GM06990 (cell line): Measurements from ENCODE around the gene BICD1.
"Not testable (repeated sequence)": the region's sequence is repeated elsewhere in the genome, so short reads cannot be mapped to it uniquely, and the experiment has no call there.

Experiments used
- DNase-seq: peaks from one replicate; pipeline ENCODE4 v3.0.0-alpha.2; 2011; ENCODE audit not compliant: insufficient read length; ENCODE audit errors: extremely low read depth
- H3K27me3 ChIP-seq: replicated peaks from 2 replicates; pipeline ENCODE4 v1.6.0; 2011; ENCODE audit warnings: low read length; ENCODE audit not compliant: control insufficient read depth, insufficient read depth
- H3K36me3 ChIP-seq: 2 replicates; pipeline ENCODE4 v1.5.1; 2011; ENCODE audit warnings: low read length; ENCODE audit not compliant: control insufficient read depth, insufficient read depth
- H3K4me3 ChIP-seq: replicated peaks from 2 replicates; pipeline ENCODE4 v1.5.1; 2011; ENCODE audit warnings: low read depth, mild to moderate bottlenecking, control low read depth, low read length
- CTCF ChIP-seq: IDR thresholded peaks from 2 replicates; pipeline ENCODE4 v1.5.1; 2011; ENCODE audit warnings: low read length, control low read depth, mild to moderate bottlenecking, inconsistent platforms; ENCODE audit not compliant: insufficient read depth, poor library complexity, severe bottlenecking

Gene BICD1

GRCh38 chr12:32217354-32218310, 111.0 kb downstream of the BICD1 start:
- DNase-seq = no peak
- TF ChIP-seq CTCF = no peak
- Histone ChIP-seq H3K4me3 (no peak overlapping the region), H3K27me3 (no peaks in the 10 kb centered on the region), H3K36me3 (peaks cover 4% of the 10 kb centered on the region)

- DNase-seq = no peak
- Histone ChIP-seq H3K4me3 (no peak overlapping the region), H3K27me3 (no peaks in the 10 kb centered on the region), H3K36me3 (no peaks in the 10 kb centered on the region)
- no peak for TF ChIP-seq CTCF
These were observed 117.3 kb downstream of the BICD1 start for GRCh38 chr12:32223941-32224340.

GRCh38 chr12:32226768-32227167, 120.1 kb downstream of the BICD1 start:
- no peaks in the 10 kb centered on the region for H3K36me3 ChIP-seq
- H3K4me3 ChIP-seq = no peak overlapping the region
- no peak for TF ChIP-seq CTCF
- H3K27me3 ChIP-seq = no peaks in the 10 kb centered on the region
- no peak for DNase-seq

GRCh38 chr12:32229971-32230612, 123.4 kb downstream of the BICD1 start:
- no peak for DNase-seq
- H3K36me3 ChIP-seq = no peaks in the 10 kb centered on the region
- H3K27me3 ChIP-seq = no peaks in the 10 kb centered on the region
- TF ChIP-seq CTCF = no peak
- H3K4me3 ChIP-seq = no peak overlapping the region

GRCh38 chr12:32230613-32230993, 124.0 kb downstream of the BICD1 start:
- no peaks in the 10 kb centered on the region for H3K36me3 ChIP-seq
- DNase-seq = no peak
- no peaks in the 10 kb centered on the region for H3K27me3 ChIP-seq
- no peak for TF ChIP-seq CTCF
- no peak overlapping the region for H3K4me3 ChIP-seq

- not testable (repeated sequence) for H3K36me3 ChIP-seq, DNase-seq, H3K27me3 ChIP-seq, H3K4me3 ChIP-seq
These were observed 124.7 kb downstream of the BICD1 start for GRCh38 chr12:32231361-32231760.
